ENCODE data around the gene GNG13. TPM values are rescaled to one million over a fixed set of nuclear protein-coding genes. Genes with fewer than 3 reads are reported as not detected.

GNG13 gene
- total and polyA plus RNA-seq, 2 of the 4 experiments (the other 2 are of a cell fraction): not detected

DNA sequence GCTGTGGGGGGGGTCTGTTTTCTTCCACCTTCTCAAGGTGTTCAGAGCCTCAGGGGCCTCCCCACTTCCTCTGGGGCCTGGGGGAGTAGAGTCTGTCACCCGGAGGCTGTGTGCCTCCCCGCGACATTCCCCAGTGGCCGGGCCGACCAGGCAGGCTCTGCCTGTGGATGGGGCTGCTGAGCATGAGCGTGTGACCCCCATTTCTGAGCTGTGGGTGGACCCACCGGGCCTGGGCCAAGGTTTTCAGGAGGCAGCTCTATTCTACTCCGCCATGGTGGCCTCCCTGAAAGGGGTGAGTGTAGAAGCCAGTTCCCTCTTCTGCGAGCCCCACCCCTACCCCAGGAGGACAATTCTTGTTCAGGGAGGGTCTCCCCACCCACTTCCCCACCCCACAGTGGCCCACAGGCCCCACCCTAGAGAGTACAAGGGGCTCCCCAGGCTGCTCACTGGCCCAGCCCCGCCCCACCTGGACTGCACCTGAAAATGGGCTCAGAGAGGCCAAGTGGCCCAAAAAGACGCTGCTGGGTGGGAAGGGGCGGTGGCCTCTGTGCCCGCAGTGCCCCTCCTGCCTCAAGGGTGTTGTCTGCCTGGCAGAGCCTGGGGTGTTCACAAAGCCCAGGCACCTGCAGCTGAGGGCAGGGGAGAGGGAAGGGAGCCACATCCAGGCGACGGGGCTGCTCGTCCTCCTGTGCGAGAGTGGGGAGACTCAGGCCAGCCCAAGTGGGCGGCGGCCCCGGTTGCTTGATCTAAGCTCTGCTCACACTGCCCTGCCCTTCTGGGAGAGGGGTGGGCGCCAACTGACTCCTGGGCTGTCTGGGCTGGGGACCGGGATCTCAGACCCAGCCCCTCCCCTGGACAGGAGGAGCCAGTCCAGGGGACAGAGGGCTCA, 38.7 kb downstream of the GNG13 start:
- H2AK9ac ChIP-seq (replicated peaks; ENCODE audit: low read depth, low read length, poor library complexity): no peak overlapping the region
- H2BK20ac ChIP-seq (ENCODE audit: low read depth, low read length): no peak overlapping the region
- H3K4me3 ChIP-seq (ENCODE audit: insufficient read depth, low read depth, low read length): no peak overlapping the region
- no peak overlapping the region for H3K4ac ChIP-seq (ENCODE audit: low read depth, low read length)
- TF ChIP-seq MAZ (IDR thresholded peaks at IDR 0.05; ENCODE audit: borderline replicate concordance, low read depth, low read length) (no peak), CTCF (conservative IDR thresholded peaks at IDR 0.05; ENCODE audit: low read depth, low read length) (no peak), MAFK (IDR thresholded peaks at IDR 0.05; ENCODE audit: low read depth, low read length) (no peak), SMC3 (IDR thresholded peaks at IDR 0.05; ENCODE audit: low read depth, low read length) (no peak), BHLHE40 (IDR thresholded peaks at IDR 0.05; ENCODE audit: low read depth, low read length) (no peak), MXI1 (IDR thresholded peaks at IDR 0.05; ENCODE audit: borderline replicate concordance, low read depth, low read length) (no peak)
- no peaks in the 10 kb centered on the region for H4K20me1 ChIP-seq (ENCODE audit: insufficient read depth, low read length)
- intact Hi-C loops (cut with micrococcal nuclease): no loop called here
- no peak overlapping the region for H4K5ac ChIP-seq (ENCODE audit: low read depth, low read length)
- H2BK120ac ChIP-seq (ENCODE audit: low read depth, low read length): no peak overlapping the region
- H3K18ac ChIP-seq (ENCODE audit: low read depth, low read length): no peak overlapping the region
- H3K9me3 ChIP-seq (ENCODE audit: control insufficient read depth, insufficient read depth, low read length): no peaks in the 10 kb centered on the region
- no peak overlapping the region for H3K14ac ChIP-seq (replicated peaks; ENCODE audit: low read depth, low read length)
- no peak overlapping the region for H2AK5ac ChIP-seq (ENCODE audit: low read depth, low read length)
- no peaks in the 10 kb centered on the region for H3K79me1 ChIP-seq (ENCODE audit: low read depth in 1 of 2, low read length in 2 of 2)
- H3K9ac ChIP-seq (ENCODE audit: low read depth, low read length): no peak overlapping the region
- 67% methylated on average over 6 of the region's 22 CpGs; no CpG with 5 or more reads in 1 of the 2 experiments for WGBS, 2 experiments (ENCODE audit: extremely low coverage in 2 of 2, insufficient read length in 1 of 2)
- dilution Hi-C loops (cut with HindIII; ENCODE audit: low sequenced_read_pairs, unreplicated experiment): no loop called here
- no peaks in the 10 kb centered on the region for H3K9me1 ChIP-seq (ENCODE audit: insufficient read depth, low read length)
- no peaks in the 10 kb centered on the region for H3K36me3 ChIP-seq (ENCODE audit: control insufficient read depth, insufficient read depth, low read length)
- in situ Hi-C loops (cut with MboI; ENCODE audit: low sequenced_read_pairs): no loop called here
- H2AFZ ChIP-seq (replicated peaks; ENCODE audit: low read length, poor library complexity): no peak overlapping the region
- ATAC-seq (ENCODE audit: low read depth) (no peak), DNase-seq (no peak)
- no peak overlapping the region for H3K56ac ChIP-seq (ENCODE audit: extremely low read depth, insufficient read depth, low read length)
- H2BK15ac ChIP-seq (ENCODE audit: low read depth, low read length): no peak overlapping the region
- no peak overlapping the region for H2BK5ac ChIP-seq (ENCODE audit: low read depth, low read length, poor library complexity, severe bottlenecking)
- BruUV-seq (replicated peaks): no TSS peak
- no peak overlapping the region for H4K8ac ChIP-seq (ENCODE audit: low read depth in 2 of 2, low read length in 2 of 2)
- no peak overlapping the region for H3K4me2 ChIP-seq (ENCODE audit: low read depth, low read length)
- no peak overlapping the region for H3K27ac ChIP-seq (ENCODE audit: insufficient read depth, low read length)
- ChIA-PET POLR2A (ENCODE audit: unreplicated experiment) (no interaction called here), CTCF (no interaction called here)
- H3K27me3 ChIP-seq (ENCODE audit: control insufficient read depth, insufficient read depth, low read length): peaks cover 4% of the 10 kb centered on the region; the same call in 1 of the 2 replicates
- H3K4me1 ChIP-seq (ENCODE audit: control insufficient read depth, insufficient read depth, low read length): no peaks in the 10 kb centered on the region
- H3K23ac ChIP-seq (ENCODE audit: low read depth, low read length): no peak overlapping the region
- H4K91ac ChIP-seq (ENCODE audit: insufficient read depth, low read depth, low read length): no peak overlapping the region

Measured in IMR-90 (cell line).